CD14-positive monocyte (primary cell): Measurements from ENCODE around the gene PCK2. TPM values are rescaled to one million over a fixed set of nuclear protein-coding genes. Genes with fewer than 3 reads are reported as not detected.
A peak's percentile ranks its signal among the peaks of the same experiment; 100 is the strongest.

Experiments
- DNase-seq, 3 donors: peaks; one replicate each; pipeline ENCODE4 v3.0.0-alpha.2; 2011 to 2022
- H2AFZ ChIP-seq: 2 replicates; pipeline ENCODE4 v1.6.0; 2012; ENCODE audit warnings: mild to moderate bottlenecking, low read depth, low read length, inconsistent platforms; ENCODE audit not compliant: insufficient read depth, poor library complexity, severe bottlenecking
- H3K27ac ChIP-seq, 2 donors: 1 replicate in 1 of 2; 2 replicates in 1 of 2; pipeline ENCODE4 v1.5.1; 2012 to 2013; ENCODE audit warnings: low read length in 2 of 2, control low read depth in 1 of 2, inconsistent platforms in 1 of 2, low read depth in 1 of 2, mild to moderate bottlenecking in 1 of 2
- H3K27me3 ChIP-seq, 2 donors: one replicate each; pipeline versions ENCODE4 v1.6.0 to v1.6.1; 2011 to 2013; ENCODE audit warnings: low read length in 2 of 2; ENCODE audit not compliant: control insufficient read depth in 2 of 2, insufficient read depth in 2 of 2
- H3K36me3 ChIP-seq, 2 donors: replicated peaks in 1 of 2; 1 replicate in 1 of 2; 2 replicates in 1 of 2; pipeline versions ENCODE4 v1.5.1 to v1.6.1; 2012 to 2013; ENCODE audit warnings: low read length in 2 of 2, control low read depth in 1 of 2, inconsistent platforms in 1 of 2, mild to moderate bottlenecking in 1 of 2; ENCODE audit not compliant: insufficient read depth in 2 of 2, control insufficient read depth in 1 of 2
- H3K4me1 ChIP-seq, 2 donors: 1 replicate in 1 of 2; 2 replicates in 1 of 2; pipeline versions ENCODE4 v1.5.1 to v1.6.1; 2012 to 2013; ENCODE audit warnings: low read length in 2 of 2, control low read depth in 1 of 2, inconsistent platforms in 1 of 2, mild to moderate bottlenecking in 1 of 2, moderate library complexity in 1 of 2; ENCODE audit not compliant: insufficient read depth in 2 of 2, control insufficient read depth in 1 of 2
- H3K4me2 ChIP-seq: replicated peaks from 2 replicates; pipeline ENCODE3; 2012; ENCODE audit warnings: low read length, moderate library complexity, mild to moderate bottlenecking; ENCODE audit not compliant: poor library complexity, severe bottlenecking; ENCODE audit errors: extremely low read depth
- H3K4me3 ChIP-seq, 3 experiments: fragments of 200-600 bp in 1 of 3; sonication (generic) in 1 of 3; replicated peaks in 1 of 3; 1 replicate in 2 of 3; 2 replicates in 1 of 3; pipeline ENCODE4 v1.5.1; 2011 to 2013; ENCODE audit warnings: low read length in 3 of 3, mild to moderate bottlenecking in 3 of 3, control low read depth in 2 of 3, low read depth in 2 of 3, inconsistent platforms in 1 of 3, moderate library complexity in 1 of 3
- H3K79me2 ChIP-seq: 2 replicates; pipeline ENCODE4 v1.6.0; 2012; ENCODE audit warnings: mild to moderate bottlenecking, control low read depth, inconsistent platforms, low read length, moderate library complexity; ENCODE audit not compliant: insufficient read depth
- H3K9ac ChIP-seq: 2 replicates; pipeline ENCODE4 v1.6.0; 2017; ENCODE audit warnings: low read length, mild to moderate bottlenecking; ENCODE audit not compliant: insufficient read depth, poor library complexity, severe bottlenecking
- H3K9me3 ChIP-seq, 2 donors: replicated peaks in 1 of 2; 1 replicate in 1 of 2; 2 replicates in 1 of 2; pipeline versions ENCODE4 v1.5.1 to v1.6.1; 2012 to 2013; ENCODE audit warnings: low read length in 2 of 2, control low read depth in 1 of 2; ENCODE audit not compliant: control insufficient read depth in 1 of 2, insufficient read depth in 1 of 2
- H4K20me1 ChIP-seq: 2 replicates; pipeline ENCODE4 v1.6.0; 2012; ENCODE audit warnings: mild to moderate bottlenecking, low read length, control low read depth, moderate library complexity; ENCODE audit not compliant: insufficient read depth
- H3K27ac Mint-ChIP-seq, 7 donors: one replicate each; pipeline ENCODE4 v1.8.0; 2020; ENCODE audit warnings: mild to moderate bottlenecking in 7 of 7, mixed read lengths in 7 of 7, moderate library complexity in 6 of 7, inconsistent platforms in 2 of 7
- H3K27me3 Mint-ChIP-seq, 3 donors: one replicate each; pipeline ENCODE4 v1.8.0; 2021 to 2022; ENCODE audit warnings: low read depth in 3 of 3, mild to moderate bottlenecking in 3 of 3, mixed read lengths in 3 of 3, moderate library complexity in 3 of 3, inconsistent platforms in 1 of 3
- H3K36me3 Mint-ChIP-seq, 2 donors: one replicate each; pipeline ENCODE4 v1.8.0; 2020; ENCODE audit warnings: mixed read lengths in 2 of 2, inconsistent platforms in 1 of 2, mild to moderate bottlenecking in 1 of 2
- H3K4me1 Mint-ChIP-seq: one replicate; pipeline ENCODE4 v1.8.0; 2020; ENCODE audit warnings: mild to moderate bottlenecking, mixed read lengths
- H3K4me3 Mint-ChIP-seq, 2 donors: one replicate each; pipeline ENCODE4 v1.8.0; 2020; ENCODE audit warnings: mild to moderate bottlenecking in 2 of 2, mixed read lengths in 2 of 2, moderate library complexity in 1 of 2
- H3K9me3 Mint-ChIP-seq, 7 donors: one replicate each; pipeline ENCODE4 v1.8.0; 2020 to 2022; ENCODE audit warnings: mixed read lengths in 7 of 7, mild to moderate bottlenecking in 6 of 7, moderate library complexity in 6 of 7, inconsistent platforms in 2 of 7
- CTCF ChIP-seq: fragments of 200-600 bp; IDR thresholded peaks from one replicate; pipeline ENCODE4 v1.8.0; 2022; ENCODE audit warnings: antibody characterized with exemption, mild to moderate bottlenecking
- WGBS: methylation state at CpG from one replicate; pipeline ENCODE4 v1.1.5; 2013; ENCODE audit warnings: missing lambda C conversion rate; ENCODE audit not compliant: insufficient coverage; 5-methylcytosine and 5-hydroxymethylcytosine counted together
- intact Hi-C, 2 donors: fragments of 100-400 bp; cut with micrococcal nuclease; formaldehyde crosslinking; loops; one replicate each; pipeline versions ENCODE4 v1.15.0 to v1.15.1; 2023
- polyA plus RNA-seq, 3 donors: library from polyadenylated mRNA; depleted of rRNA in 1 of 3; unstranded in 2 of 3; stranded (reverse) in 1 of 3; fragments of 300-500 nt in 2 of 3; fragments of >200 nt in 1 of 3; fragmentation: Illumina TruSeq in 2 of 3; gene quantifications; 1 replicate in 2 of 3; 2 replicates in 1 of 3; pipeline ENCODE4 v1.2.3, GENCODE V29; 2012 to 2021

PCK2 gene
- polyA plus RNA-seq, 3 donors: 29.9 to 34.2 (median 31.3) TPM

- H3K9me3 ChIP-seq: no peaks in the 10 kb centered on the region
- no peaks in the 10 kb centered on the region for H3K36me3 ChIP-seq
- peaks cover 13 to 38% (median 23%) of the 10 kb centered on the region in 3 donors for H3K27me3 Mint-ChIP-seq
- no peaks in the 10 kb centered on the region for H3K79me2 ChIP-seq
- peak overlapping the region in 1 of 7 donors; percentile 41 for H3K27ac Mint-ChIP-seq
- no peak for TF ChIP-seq CTCF
- intact Hi-C loops: no loop called here
- H3K4me3 ChIP-seq: peak overlapping the region in 1 of 3 experiments; percentile 86
- peaks cover 36 to 43% of the 10 kb centered on the region in 2 donors for H3K4me1 ChIP-seq
- peak overlapping the region; percentile 95 for H2AFZ ChIP-seq
- no peaks in the 10 kb centered on the region for H4K20me1 ChIP-seq
- peak overlapping the region; percentile 100 for H3K4me2 ChIP-seq
- H3K36me3 Mint-ChIP-seq: peaks cover 0 to 2% of the 10 kb centered on the region in 2 donors
- peak overlapping the region; percentile 77 to 81 for H3K4me3 Mint-ChIP-seq
- H3K4me1 Mint-ChIP-seq: peaks cover 43% of the 10 kb centered on the region
- H3K9me3 Mint-ChIP-seq: peaks cover 0 to 3% (median 0%) of the 10 kb centered on the region in 7 donors
- DNase-seq: peak in 1 of 3 donors; percentile 37
- peak overlapping the region; percentile 59 for H3K9ac ChIP-seq
- 71% methylated on average over 16 of the region's 20 CpGs for WGBS
- H3K27me3 ChIP-seq: peaks cover 0 to 19% of the 10 kb centered on the region in 2 donors
- no peak overlapping the region for H3K27ac ChIP-seq
Observed at GRCh38 chr14:24052656-24053547, 41.2 kb upstream of the PCK2 start.

GRCh38 chr14:24053548-24054323 is 40.4 kb upstream of the PCK2 start:
- Histone ChIP-seq H3K36me3 (no peaks in the 10 kb centered on the region), H4K20me1 (no peaks in the 10 kb centered on the region), H3K79me2 (no peaks in the 10 kb centered on the region), H3K27me3 (peaks cover 0 to 19% of the 10 kb centered on the region in 2 donors), H2AFZ (no peak overlapping the region), H3K9me3 (no peaks in the 10 kb centered on the region), H3K4me1 (peaks cover 28 to 35% of the 10 kb centered on the region in 2 donors), H3K4me3 (no peak overlapping the region), H3K4me2 (no peak overlapping the region), H3K9ac (no peak overlapping the region), H3K27ac (no peak overlapping the region)
- intact Hi-C loops: no loop called here
- no peak for TF ChIP-seq CTCF
- Mint-ChIP-seq H3K27me3 (peaks cover 15 to 38% (median 27%) of the 10 kb centered on the region in 3 donors), H3K27ac (no peak overlapping the region), H3K4me1 (peaks cover 37% of the 10 kb centered on the region), H3K9me3 (peaks cover 0 to 3% (median 0%) of the 10 kb centered on the region in 7 donors), H3K36me3 (peaks cover 0 to 2% of the 10 kb centered on the region in 2 donors), H3K4me3 (peak overlapping the region; percentile 41 to 81)
- WGBS: 93% methylated on average over 8 of the region's 10 CpGs
- no peak for DNase-seq
